SH-SY5Y (cell line): ENCODE data around the gene ACIN1.

Experiments used
- GATA2 ChIP-seq: IDR thresholded peaks from 2 replicates; pipeline ENCODE4 v1.6.1; 2011; ENCODE audit warnings: mild to moderate bottlenecking, low read depth, low read length
- GATA3 ChIP-seq: IDR thresholded peaks from 2 replicates; pipeline ENCODE4 v1.6.1; 2011; ENCODE audit warnings: low read depth, mild to moderate bottlenecking, low read length, moderate library complexity

Gene ACIN1

DNA sequence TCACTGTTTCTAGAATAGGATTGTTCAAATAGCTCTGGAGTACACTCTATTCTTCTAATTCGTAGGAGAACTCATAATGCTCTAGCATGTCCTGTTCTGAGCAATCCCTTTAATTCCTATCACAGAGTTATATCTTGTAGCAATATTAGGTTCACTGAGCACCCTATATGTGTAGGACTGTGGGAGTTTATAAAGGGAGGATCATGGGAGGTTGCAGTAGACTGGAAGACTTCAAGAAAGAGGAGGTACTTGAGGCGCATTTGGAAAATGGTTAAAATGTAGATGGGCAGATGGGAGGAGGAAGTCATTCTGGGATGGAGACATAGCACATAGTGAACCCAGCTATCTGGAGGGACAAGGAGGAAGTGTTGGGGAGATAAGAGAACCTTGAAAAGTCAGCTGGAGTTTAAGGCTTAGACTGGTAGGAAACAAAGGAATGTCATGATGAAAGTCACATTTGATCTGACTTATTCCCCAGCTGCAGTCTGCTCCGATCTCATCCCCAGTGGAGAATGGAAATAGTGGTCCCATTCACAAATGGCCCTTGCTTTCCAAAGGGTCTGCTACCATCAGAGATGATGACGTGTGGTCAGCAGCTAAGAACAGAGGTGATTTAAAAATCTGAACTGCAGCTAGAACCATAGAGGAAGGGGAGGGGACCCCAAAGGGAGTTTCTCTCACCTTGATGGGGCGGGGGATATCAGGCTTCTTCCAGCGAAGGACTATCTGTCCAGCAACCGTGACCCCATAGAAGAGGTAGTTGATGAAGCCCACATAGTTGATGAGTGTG, 34.2 kb upstream of the ACIN1 start:
- TF ChIP-seq GATA2 (no peak), GATA3 (no peak)

DNA sequence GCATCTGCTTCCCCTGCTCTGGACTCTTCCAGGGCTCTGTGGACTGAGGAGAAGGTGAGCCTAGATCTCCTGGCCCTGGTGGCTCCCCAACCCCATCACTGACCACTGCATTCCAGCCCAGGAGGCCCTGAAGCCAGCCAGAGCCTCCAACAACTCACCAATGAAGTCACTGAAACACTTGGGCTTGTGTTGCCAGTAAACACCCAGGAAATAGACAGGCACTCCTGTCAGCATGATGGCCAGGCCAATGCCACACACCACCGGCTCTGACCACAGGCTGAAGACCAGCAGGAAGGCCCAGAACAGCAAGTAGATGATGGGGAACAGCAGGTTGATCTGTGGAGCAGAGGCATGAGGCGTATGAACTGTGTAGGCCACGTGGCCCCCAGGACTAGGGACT, 32.9 kb upstream of the ACIN1 start:
- TF ChIP-seq GATA3 (no peak), GATA2 (no peak)

DNA sequence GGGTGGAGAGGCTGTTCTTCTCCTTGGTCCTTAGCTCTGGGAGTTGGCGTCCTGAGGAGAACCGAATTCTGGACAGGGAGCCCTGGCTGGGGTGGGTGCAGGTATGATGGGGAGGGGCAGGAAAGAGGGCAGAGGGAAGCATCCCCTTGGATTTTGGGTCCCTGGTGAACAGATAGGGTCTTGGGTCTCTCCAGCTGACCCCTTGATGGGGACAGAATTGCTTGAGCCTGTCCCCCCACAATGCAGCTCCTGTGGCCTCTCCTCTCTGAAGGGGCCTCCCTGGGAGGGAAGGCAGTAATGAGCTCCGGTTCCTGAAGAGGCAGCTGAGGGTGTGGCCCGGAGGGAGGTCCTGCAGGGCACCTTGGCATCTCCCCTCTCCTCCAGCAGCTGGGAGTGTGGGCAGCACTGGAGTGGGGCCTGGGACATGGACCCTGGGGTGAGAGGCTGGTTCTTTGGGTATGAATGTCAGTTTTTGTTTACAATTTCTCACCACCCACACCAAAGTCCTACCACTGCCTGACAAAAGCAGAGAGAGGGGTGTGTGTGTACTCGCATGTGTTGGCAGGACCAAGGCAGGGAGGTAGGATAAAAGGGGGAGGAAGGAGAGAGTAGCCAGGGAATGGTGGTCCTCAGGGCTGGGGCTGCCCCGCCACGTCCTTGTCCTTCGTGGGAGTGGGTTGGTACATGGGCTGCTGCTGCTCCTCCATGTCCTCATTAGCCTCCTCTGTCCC, 31.8 kb upstream of the ACIN1 start:
- TF ChIP-seq GATA3 (no peak), GATA2 (no peak)

DNA sequence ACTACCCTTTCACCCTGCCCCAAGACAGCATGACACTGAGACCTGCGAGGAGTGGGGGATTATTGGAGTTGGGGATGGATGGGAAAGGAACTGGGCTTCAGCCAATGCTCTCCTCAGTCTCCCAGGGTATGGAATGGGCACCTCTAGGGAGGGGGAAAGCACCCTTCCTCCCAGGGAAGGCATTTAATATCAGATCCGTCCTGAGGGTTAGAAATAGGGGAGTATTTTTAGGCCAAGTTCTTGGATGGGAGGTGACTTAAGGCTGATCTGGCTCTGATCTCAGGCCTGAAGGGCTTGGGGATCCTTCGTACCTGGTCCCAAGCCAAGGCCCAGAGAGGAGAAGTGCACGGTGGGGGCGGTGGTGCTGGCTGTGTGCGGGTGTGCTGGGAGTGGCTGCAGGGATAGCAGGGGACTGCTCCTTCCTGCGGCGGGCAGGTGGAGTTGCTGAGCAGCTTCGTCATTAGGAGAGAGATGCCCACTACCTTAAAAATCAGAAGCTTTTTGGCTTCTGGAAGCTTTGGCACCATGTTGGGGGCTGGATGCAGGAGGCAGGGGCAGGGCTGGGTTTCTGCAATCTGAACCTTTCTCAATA, 31.1 kb upstream of the ACIN1 start:
- no peak for TF ChIP-seq GATA2
- TF ChIP-seq GATA3 = no peak

DNA sequence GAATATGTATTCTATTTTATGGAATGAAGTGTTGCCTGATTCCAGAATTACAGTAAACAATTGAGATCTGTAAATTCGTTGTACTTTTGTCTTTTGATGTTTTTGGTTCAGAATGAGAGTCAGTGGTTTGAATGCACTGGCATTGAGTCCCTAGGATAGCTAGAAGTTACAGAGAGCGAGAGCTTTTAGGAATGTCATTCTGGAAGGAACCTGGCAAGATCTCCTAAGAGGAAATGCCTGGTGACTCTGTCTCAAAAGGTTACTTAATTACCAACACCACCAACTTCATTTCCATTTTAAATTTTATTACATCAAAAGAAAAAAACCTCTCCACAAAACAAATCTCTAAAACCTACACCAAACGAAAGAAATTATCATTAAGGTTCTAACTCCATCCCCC, 30.1 kb upstream of the ACIN1 start:
- no peak for TF ChIP-seq GATA2
- no peak for TF ChIP-seq GATA3

DNA sequence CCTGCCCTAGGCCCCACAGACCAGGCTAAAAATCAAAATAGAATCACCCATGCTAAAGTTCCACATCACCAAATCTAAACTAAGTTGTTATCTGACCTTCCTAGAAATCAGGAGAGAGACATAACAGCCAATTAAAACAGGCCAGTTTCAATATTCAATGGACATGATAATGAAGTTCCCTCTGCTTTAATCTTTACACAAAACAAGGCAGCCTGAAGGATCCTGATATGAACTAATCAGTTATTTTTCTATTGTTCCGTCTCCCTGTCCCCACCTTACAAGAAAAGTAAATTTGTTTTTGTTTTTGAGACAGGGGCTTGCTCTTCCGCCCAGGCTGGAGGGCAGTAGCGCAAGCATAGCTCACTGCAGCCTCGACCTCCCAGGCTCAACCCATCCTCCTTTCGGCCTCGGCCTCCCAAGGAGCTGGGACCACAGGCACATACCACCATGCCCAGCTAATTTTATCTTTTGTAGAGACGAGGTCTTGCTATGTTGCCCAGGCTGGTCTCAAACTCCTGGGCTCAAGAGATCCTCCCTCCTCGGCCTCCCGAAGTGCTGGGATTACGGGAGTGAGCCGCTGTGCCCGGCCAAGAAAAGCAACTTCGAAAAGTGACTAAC, 29.5 kb upstream of the ACIN1 start:
- TF ChIP-seq GATA3 (no peak), GATA2 (no peak)

DNA sequence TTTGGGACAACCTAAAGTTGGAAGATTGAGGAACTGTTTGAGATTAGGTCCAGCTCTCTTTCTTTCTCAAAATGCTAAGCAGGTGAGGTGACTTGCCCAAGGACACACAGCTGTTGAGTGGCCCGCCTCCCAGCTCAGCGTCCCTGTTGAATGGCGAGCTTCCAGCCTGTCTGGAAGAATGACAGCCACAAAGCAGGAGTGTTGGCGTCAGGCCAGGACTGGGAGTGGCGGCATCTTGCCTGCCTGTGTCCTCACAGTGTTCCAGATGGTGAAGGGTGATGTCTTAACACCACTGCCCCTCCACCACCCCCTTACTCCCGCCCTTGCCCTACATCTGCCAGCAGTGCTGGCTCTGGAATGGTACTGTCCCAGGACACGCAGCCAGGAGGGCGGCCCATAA, 28.5 kb upstream of the ACIN1 start:
- TF ChIP-seq GATA2 (no peak), GATA3 (no peak)

DNA sequence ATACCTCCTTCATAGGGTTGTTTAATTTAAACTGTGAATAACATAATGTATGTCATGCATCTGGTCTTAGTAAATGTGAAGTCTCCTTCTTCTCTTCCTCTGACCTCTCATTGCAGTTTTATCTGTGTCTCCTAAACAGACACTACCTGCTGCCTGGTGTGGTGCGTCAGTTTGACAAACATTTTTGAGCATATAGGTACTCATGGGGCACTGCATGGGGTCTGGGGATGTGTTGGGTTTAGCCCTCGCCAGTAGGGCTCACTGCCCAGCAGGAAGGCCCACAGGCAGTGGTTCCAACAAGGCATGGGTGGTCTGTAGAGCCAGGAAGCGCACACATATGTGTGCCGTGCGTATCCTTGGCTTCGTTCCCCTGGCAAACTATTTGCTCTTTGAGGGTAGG, 27.1 kb upstream of the ACIN1 start:
- TF ChIP-seq GATA3 = no peak
- no peak for TF ChIP-seq GATA2

DNA sequence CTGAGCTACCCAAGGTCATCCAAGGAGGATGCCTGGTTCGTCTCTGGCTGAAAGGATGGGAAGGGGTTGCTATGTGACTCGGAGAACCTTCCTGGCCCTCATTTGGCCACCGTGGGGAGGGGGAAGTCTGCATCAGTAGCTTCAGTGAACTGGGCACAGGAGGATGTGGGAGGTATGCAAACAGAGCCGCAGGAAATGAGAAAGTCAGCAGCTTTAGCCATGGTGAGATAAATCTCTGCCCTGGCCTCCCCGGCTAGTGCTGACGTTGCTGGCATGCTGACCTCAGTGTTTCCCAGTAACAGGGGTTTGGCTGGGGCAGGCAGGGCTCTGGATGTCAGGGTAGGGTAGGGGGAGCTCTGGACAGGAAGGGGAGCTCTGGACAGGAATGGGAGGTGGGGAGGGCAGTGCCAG, 26.4 kb upstream of the ACIN1 start:
- TF ChIP-seq GATA2 = no peak
- TF ChIP-seq GATA3 = no peak

DNA sequence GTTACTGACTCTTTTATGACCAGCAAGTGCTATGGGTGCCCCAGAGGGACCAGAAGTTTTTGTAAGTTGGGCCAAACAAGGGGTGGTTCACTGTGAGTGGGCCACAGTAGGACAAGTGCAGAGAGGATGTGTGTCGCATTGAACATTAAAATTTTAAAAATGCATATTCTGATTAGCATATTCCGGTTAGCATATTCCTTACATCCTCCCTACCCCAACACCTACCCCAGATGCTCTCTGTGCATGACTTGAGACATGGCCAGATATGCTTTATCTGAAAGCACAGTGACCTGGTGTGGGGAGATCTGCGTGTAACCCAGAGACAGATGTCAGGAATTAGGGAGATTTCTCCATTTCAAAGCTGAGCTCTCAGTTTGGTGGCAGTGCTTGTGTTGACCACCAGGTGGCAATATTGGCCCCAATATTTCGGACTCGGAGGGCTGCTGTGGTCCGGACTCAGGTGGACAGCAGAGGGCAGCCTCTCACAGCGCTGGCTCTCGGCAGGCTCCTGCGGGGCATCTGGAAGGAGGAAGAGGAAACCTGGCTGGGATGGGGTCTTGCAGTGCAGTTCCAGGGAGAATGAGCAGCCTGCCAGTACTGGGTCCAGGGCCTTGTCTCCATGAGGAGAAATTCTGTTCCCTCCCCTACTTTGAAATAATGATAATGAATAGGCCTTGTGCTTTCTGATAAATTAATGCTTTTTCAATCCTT, 25.8 kb upstream of the ACIN1 start:
- TF ChIP-seq GATA2 (no peak), GATA3 (no peak)

DNA sequence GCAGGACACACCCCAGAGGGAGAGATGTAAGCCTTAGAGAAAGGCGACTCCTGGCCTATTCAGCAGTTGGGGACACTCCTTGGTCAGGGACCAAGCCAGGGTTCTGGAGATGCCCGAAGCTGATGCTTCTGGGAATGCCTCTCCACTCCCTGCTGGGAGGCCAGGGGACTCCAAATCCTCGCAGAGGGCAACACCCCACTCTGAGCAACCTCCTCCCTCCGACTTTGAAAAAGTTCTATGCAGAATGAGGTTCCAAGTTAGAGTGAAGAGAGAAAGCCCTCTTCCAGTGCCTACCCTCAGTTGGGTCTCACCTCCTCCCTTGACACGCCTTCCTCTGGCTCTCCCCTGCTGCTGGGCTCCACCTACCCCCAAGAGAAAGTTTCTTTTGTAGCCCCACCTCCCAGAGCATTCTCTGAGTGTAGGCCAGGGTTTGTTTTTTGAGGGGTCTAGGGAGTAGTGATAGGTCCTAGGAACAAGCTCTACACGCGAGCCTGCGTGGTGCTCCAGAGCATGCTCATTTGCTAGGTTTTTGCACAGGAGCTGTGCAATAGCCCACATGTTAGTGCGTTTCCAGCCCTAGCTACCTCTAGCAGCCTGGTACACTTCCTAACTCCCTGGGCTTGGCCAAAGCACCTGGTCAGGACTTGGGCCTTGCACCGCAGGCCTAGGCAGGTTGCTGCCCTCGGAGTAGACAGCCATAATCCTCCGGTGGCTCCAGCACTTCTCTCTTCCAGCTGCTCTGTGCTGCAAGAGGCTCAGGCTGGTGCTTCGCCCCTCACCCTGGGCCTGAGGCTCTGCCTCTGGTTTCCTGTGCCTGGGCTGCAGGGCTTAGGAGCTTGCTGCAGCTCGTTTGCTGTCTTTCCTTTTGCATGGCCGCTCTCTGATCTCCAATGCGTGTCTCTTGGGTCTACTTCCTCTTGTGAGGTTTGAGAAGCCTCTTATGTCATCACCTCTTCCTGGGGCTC, 24.7 kb upstream of the ACIN1 start:
- TF ChIP-seq GATA2 (no peak), GATA3 (no peak)

DNA sequence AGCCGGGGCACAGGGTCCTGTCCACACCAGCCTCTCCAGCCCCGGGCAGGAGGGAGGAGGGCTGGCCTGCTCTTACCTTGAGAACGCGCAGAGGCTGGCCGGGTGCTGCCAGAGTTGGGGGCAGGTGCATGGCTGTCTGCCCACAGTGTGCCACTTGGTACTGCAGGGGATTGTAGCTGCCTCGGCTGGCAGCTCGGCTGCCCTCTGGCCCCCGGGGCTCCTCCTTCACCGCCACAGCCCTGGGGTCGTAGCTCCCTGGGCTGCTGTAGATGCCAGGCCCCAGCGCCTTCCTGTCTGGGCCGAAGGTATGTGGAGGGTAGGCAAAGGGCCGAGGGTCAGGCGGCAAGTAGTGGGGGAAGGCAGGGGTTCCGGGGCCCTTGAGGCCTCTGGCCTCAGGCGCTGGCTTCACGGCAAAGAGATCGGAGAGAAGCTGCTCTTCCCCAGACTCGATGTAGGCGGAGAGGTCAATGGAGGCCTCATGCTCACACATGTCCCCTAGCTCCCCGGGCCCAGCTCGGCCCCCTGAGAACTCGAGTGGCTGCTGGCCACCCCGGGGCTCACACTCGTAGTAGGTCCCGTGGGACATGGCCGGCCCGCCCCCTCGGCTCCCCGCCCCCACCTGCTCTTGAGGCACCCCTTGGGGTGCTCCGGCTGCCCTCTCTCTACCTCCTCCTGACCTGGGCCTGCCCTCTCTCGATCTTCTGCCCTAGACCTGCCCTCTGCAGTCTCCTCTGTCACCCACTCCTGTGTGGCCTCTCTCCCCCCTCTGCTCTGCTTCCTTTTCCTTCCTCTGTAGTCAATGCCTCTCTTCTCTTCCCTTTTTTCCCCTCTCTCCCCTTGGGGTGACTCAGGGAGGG, 23.8 kb upstream of the ACIN1 start, which contains the start of gene CEBPE:
CEBPE (minus strand) TSS at position 750 of the 857 bp plus-strand sequence; CDS start at position 586, 164 bp downstream.
- TF ChIP-seq GATA3 = no peak
- no peak for TF ChIP-seq GATA2
